ENCODE measurements around the gene COA7.

DNA sequence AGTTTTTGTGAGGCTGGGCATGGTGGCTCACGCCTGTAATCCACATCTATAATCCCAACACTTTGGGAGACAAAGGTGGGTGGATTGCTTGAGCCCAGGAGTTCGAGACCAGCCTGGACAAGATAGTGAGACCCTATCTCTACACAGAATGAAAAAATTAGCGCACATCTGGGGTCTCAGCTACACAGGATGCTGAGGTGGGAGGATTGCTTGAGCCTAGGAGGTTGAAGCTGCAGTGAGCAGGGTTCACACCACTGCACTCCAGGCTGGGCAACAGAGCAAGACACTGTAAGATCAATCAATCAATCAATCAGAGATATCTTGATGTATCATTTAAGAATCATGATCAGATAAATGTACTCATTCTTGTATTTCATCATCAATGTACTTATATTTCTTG, 35.2 kb upstream of the COA7 start:
- TF ChIP-seq, protein P1, sequence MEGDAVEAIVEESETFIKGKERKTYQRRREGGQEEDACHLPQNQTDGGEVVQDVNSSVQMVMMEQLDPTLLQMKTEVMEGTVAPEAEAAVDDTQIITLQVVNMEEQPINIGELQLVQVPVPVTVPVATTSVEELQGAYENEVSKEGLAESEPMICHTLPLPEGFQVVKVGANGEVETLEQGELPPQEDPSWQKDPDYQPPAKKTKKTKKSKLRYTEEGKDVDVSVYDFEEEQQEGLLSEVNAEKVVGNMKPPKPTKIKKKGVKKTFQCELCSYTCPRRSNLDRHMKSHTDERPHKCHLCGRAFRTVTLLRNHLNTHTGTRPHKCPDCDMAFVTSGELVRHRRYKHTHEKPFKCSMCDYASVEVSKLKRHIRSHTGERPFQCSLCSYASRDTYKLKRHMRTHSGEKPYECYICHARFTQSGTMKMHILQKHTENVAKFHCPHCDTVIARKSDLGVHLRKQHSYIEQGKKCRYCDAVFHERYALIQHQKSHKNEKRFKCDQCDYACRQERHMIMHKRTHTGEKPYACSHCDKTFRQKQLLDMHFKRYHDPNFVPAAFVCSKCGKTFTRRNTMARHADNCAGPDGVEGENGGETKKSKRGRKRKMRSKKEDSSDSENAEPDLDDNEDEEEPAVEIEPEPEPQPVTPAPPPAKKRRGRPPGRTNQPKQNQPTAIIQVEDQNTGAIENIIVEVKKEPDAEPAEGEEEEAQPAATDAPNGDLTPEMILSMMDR (IDR thresholded peaks at IDR 0.05): no peak
- TF ChIP-seq, protein P2, sequence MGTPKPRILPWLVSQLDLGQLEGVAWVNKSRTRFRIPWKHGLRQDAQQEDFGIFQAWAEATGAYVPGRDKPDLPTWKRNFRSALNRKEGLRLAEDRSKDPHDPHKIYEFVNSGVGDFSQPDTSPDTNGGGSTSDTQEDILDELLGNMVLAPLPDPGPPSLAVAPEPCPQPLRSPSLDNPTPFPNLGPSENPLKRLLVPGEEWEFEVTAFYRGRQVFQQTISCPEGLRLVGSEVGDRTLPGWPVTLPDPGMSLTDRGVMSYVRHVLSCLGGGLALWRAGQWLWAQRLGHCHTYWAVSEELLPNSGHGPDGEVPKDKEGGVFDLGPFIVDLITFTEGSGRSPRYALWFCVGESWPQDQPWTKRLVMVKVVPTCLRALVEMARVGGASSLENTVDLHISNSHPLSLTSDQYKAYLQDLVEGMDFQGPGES (IDR thresholded peaks at IDR 0.05; ENCODE audit: low read depth, low read length): no peak
- TF ChIP-seq, protein P3, sequence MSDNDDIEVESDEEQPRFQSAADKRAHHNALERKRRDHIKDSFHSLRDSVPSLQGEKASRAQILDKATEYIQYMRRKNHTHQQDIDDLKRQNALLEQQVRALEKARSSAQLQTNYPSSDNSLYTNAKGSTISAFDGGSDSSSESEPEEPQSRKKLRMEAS (IDR thresholded peaks at IDR 0.05; ENCODE audit: low read depth): no peak
- TF ChIP-seq POLR2AphosphoS5 (IDR thresholded peaks at IDR 0.05; ENCODE audit: low read depth, low read length) (no peak), YY1 (IDR thresholded peaks at IDR 0.05; ENCODE audit: low read depth) (no peak), EP300 (IDR thresholded peaks at IDR 0.05; ENCODE audit: borderline replicate concordance in 1 of 2, low read depth in 1 of 2, low read length in 1 of 2) (no peak), TCF12 (IDR thresholded peaks at IDR 0.05) (no peak), CHD2 (IDR thresholded peaks at IDR 0.05; ENCODE audit: low read length, partially characterized antibody) (no peak), EZH2phosphoT487 (IDR thresholded peaks at IDR 0.05; ENCODE audit: borderline replicate concordance, low read depth) (no peak), RXRA (IDR thresholded peaks at IDR 0.05; ENCODE audit: borderline replicate concordance, low read depth) (no peak), GATA2 (CRISPR knock-in tag; IDR thresholded peaks at IDR 0.05) (no peak), RFX5 (IDR thresholded peaks at IDR 0.05; ENCODE audit: low read length) (no peak)
- TF ChIP-seq, protein P4, sequence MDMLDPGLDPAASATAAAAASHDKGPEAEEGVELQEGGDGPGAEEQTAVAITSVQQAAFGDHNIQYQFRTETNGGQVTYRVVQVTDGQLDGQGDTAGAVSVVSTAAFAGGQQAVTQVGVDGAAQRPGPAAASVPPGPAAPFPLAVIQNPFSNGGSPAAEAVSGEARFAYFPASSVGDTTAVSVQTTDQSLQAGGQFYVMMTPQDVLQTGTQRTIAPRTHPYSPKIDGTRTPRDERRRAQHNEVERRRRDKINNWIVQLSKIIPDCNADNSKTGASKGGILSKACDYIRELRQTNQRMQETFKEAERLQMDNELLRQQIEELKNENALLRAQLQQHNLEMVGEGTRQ (IDR thresholded peaks at IDR 0.05; ENCODE audit: borderline replicate concordance, low read depth, low read length): no peak
- TF ChIP-seq, protein P5, sequence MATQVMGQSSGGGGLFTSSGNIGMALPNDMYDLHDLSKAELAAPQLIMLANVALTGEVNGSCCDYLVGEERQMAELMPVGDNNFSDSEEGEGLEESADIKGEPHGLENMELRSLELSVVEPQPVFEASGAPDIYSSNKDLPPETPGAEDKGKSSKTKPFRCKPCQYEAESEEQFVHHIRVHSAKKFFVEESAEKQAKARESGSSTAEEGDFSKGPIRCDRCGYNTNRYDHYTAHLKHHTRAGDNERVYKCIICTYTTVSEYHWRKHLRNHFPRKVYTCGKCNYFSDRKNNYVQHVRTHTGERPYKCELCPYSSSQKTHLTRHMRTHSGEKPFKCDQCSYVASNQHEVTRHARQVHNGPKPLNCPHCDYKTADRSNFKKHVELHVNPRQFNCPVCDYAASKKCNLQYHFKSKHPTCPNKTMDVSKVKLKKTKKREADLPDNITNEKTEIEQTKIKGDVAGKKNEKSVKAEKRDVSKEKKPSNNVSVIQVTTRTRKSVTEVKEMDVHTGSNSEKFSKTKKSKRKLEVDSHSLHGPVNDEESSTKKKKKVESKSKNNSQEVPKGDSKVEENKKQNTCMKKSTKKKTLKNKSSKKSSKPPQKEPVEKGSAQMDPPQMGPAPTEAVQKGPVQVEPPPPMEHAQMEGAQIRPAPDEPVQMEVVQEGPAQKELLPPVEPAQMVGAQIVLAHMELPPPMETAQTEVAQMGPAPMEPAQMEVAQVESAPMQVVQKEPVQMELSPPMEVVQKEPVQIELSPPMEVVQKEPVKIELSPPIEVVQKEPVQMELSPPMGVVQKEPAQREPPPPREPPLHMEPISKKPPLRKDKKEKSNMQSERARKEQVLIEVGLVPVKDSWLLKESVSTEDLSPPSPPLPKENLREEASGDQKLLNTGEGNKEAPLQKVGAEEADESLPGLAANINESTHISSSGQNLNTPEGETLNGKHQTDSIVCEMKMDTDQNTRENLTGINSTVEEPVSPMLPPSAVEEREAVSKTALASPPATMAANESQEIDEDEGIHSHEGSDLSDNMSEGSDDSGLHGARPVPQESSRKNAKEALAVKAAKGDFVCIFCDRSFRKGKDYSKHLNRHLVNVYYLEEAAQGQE (IDR thresholded peaks at IDR 0.05; ENCODE audit: low read depth, low read length): no peak
